Measurements from ENCODE around the gene TEX19. TPM values are rescaled to one million over a fixed set of nuclear protein-coding genes. Genes with fewer than 3 reads are reported as not detected.

TEX19 gene
- total RNA-seq, 1 donor from 2014 or later = not detected

DNA sequence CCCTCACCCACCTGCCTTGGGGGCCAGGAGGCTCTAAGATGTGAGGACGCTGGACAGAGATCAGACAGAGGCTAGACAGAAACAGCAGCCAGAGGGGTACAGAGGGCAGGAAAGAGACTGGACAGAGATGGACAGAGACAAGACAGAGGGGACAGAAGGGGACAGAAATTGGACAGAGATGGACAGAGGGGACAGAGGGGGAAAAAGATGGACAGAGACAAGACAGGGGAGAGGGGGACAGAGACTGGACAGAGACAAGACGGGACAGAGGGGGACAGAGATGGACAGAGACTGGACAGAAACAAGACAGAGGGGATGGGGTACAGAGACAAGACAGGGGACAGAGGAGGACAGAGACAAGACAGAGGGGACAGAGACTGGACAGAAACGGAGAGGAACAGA lies 28.7 kb downstream of the TEX19 start:
- ATAC-seq (no peak), DNase-seq (no peak)
- H3K36me3 ChIP-seq = peaks cover 13% of the 10 kb centered on the region
- H3K4me1 ChIP-seq = peaks cover 16% of the 10 kb centered on the region
- intact Hi-C loops (cut with DNase I) = no loop called here
- no peaks in the 10 kb centered on the region for H3K9me3 ChIP-seq
- no peak overlapping the region for H3K27ac ChIP-seq
- no peak overlapping the region for H3K4me3 ChIP-seq
- TF ChIP-seq, protein P1, sequence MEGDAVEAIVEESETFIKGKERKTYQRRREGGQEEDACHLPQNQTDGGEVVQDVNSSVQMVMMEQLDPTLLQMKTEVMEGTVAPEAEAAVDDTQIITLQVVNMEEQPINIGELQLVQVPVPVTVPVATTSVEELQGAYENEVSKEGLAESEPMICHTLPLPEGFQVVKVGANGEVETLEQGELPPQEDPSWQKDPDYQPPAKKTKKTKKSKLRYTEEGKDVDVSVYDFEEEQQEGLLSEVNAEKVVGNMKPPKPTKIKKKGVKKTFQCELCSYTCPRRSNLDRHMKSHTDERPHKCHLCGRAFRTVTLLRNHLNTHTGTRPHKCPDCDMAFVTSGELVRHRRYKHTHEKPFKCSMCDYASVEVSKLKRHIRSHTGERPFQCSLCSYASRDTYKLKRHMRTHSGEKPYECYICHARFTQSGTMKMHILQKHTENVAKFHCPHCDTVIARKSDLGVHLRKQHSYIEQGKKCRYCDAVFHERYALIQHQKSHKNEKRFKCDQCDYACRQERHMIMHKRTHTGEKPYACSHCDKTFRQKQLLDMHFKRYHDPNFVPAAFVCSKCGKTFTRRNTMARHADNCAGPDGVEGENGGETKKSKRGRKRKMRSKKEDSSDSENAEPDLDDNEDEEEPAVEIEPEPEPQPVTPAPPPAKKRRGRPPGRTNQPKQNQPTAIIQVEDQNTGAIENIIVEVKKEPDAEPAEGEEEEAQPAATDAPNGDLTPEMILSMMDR (IDR thresholded peaks at IDR 0.05) = no peak
- peaks cover 36% of the 10 kb centered on the region for H3K27me3 ChIP-seq (ENCODE audit: low read depth)

DNA sequence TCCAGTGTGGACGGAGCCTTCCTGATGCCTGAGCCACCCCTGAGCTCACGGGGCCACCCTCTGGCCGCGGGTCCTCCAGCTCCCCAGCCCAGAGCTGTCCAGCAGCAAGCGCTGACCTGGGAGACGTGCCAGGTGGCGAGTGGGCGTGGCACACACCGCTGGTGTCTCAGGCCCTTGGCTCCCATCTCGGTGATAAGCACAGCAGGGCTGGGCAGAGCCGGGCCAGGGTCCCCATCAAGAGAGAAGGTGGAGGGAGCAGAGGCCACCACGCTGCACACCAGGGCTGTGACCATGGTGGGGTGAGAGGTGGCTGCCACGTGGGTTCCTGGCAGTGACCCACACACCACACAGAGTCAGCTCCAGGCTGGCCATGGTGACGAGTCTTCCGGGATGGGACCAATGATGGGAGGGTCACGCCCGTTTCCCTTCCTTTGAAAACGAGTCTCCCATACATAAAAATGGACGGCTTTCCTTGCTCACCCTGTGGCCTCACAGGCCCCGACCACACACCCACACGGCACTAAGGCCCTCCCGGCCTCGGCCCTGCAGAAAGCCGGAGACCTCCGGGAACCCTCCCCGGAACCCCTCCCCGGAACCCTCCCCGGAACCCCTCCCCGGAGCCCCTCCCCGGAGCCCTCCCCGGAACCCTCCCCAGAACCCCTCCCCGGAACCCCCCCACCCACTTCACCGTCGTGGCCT lies 29.3 kb downstream of the TEX19 start:
- H3K27me3 ChIP-seq (ENCODE audit: low read depth) = peaks cover 33% of the 10 kb centered on the region
- ATAC-seq = peak; percentile 23 to 25
- TF ChIP-seq, protein P1 (IDR thresholded peaks at IDR 0.05) = no peak

DNA sequence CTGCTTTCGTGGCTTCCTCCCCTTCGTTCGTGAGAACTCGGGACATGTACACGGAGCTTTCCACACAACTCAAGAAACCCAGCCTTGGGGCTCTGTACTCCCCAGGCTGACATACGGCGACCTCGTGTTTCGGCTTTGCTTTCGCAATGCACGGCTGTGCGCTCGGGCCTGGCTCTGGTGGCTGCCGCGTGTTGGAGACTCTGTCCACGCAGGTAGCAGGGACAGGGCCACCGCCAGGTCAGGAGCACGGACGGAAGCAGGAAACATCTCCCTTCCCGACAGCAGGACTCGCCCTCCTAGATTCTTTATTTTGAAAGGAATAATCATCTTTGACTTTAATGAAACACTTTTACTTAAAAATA lies 29.9 kb downstream of the TEX19 start:
- DNase-seq = no peak
- peaks cover 16% of the 10 kb centered on the region for H3K4me1 ChIP-seq
- TF ChIP-seq, protein P1 (IDR thresholded peaks at IDR 0.05) = no peak
- intact Hi-C loops (cut with DNase I) = no loop called here
- no peak for ATAC-seq
- H3K27me3 ChIP-seq (ENCODE audit: low read depth) = peaks cover 31% of the 10 kb centered on the region
- peaks cover 24% of the 10 kb centered on the region for H3K36me3 ChIP-seq
- no peaks in the 10 kb centered on the region for H3K9me3 ChIP-seq
- H3K27ac ChIP-seq = no peak overlapping the region
- H3K4me3 ChIP-seq = no peak overlapping the region

More for the DNA sequence above, 29.3 kb downstream of the TEX19 start:
- Histone ChIP-seq H3K4me3 (no peak overlapping the region), H3K4me1 (peaks cover 16% of the 10 kb centered on the region), H3K9me3 (no peaks in the 10 kb centered on the region), H3K27ac (no peak overlapping the region), H3K36me3 (peaks cover 19% of the 10 kb centered on the region)
- intact Hi-C loops (cut with DNase I) = no loop called here
- no peak for DNase-seq

DNA sequence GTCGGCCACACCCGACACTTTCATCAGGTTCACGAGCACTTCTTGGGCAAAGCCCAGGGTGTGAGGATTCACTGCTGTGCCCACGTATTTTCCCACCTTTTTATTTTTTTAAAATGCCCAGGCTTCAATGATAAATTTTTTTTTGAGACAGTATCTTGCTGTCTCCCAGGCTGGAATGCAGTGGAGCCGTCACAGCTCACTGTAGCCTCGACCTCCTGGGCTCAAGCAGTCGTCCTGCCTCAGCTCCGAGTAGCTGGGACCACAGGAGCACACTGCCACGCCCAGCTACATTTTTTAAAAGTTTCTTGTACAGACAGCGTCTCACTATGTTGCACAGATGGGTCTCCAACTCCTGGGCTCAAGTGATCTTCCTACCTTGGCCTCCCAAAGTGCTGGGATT lies 30.3 kb downstream of the TEX19 start:
- DNase-seq (no peak), ATAC-seq (no peak)
- intact Hi-C loops (cut with DNase I) = no loop called here
- TF ChIP-seq, protein P1 (IDR thresholded peaks at IDR 0.05) = no peak
- H3K4me1 ChIP-seq = peaks cover 12% of the 10 kb centered on the region
- no peak overlapping the region for H3K27ac ChIP-seq
- no peak overlapping the region for H3K4me3 ChIP-seq
- H3K9me3 ChIP-seq = no peaks in the 10 kb centered on the region
- H3K36me3 ChIP-seq = peaks cover 28% of the 10 kb centered on the region
- peaks cover 26% of the 10 kb centered on the region for H3K27me3 ChIP-seq (ENCODE audit: low read depth)

DNA sequence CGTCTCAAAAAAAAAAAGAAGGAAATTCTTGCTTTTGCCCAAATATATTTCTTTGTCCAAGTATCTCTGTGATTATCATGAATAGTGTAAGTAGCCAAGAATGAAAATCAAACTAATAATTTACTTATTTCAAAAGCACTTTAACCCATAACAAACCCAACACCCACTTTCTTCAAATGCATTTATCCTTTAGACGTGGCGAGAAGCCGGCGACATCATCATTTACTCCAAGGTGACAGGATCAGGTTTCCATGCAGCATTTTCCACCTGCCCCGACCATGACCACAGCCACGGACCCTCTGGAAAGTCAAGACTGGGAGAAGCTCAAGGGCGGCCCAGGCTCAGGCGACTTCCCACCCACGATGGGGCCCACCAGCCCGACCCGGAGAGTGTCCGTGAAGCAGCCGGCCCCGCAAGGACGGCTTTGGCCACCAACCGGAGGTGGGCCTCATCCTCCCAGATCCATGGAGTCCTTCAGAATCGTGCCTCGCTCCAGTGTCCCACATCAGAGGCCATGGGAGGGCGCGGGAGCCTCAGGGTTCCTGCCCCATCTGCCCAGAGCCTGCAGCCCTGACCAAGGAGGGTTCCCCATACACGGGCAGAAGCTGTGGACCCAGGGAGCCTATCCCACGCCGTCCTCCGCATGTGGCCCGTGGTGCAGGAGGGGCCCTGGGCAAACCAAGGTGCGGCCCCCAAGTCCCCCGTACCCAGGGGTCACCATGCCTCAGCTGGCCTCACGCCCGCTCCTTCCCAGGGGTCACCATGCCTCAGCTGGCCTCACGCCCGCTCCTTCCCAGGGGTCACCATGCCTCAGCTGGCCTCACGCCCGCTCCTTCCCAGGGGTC lies 31.2 kb downstream of the TEX19 start:
- Histone ChIP-seq H3K27ac (no peak overlapping the region), H3K4me3 (no peak overlapping the region), H3K4me1 (peaks cover 4% of the 10 kb centered on the region), H3K9me3 (no peaks in the 10 kb centered on the region), H3K36me3 (peaks cover 29% of the 10 kb centered on the region), H3K27me3 (ENCODE audit: low read depth) (peaks cover 18% of the 10 kb centered on the region)
- no peak for ATAC-seq
- intact Hi-C loops (cut with DNase I) = no loop called here
- TF ChIP-seq, protein P1 (IDR thresholded peaks at IDR 0.05) = no peak
- no peak for DNase-seq

All from lower lobe of right lung (tissue), 2 donors.